Activated CD4-positive, alpha-beta T cell treated with anti-CD3 and anti-CD28 coated beads, Interleukin-2, amount 50 U/mL, for 24 hours (primary cell): ENCODE measurements around the gene GARNL3.

Experiments
- DNase-seq, 2 donors: peaks; one replicate each; pipeline ENCODE4 v3.0.0-alpha.2; 2020; ENCODE audit warnings: low read depth in 1 of 2, low spot score in 1 of 2

Gene GARNL3

GRCh38 chr9:127269449-127269848 is 4.9 kb downstream of the GARNL3 start:
- DNase-seq = no peak

- DNase-seq = no peak
Observed at GRCh38 chr9:127273326-127273725, 8.8 kb downstream of the GARNL3 start.

- DNase-seq = no peak
Observed at GRCh38 chr9:127277099-127277498, 12.5 kb downstream of the GARNL3 start.

GRCh38 chr9:127277770-127278169 is 13.2 kb downstream of the GARNL3 start:
- DNase-seq = no peak

GRCh38 chr9:127278372-127278771 is 13.8 kb downstream of the GARNL3 start:
- no peak for DNase-seq

- no peak for DNase-seq
Observed at GRCh38 chr9:127279717-127280285, 15.2 kb downstream of the GARNL3 start.

GRCh38 chr9:127280880-127281660 is 16.5 kb downstream of the GARNL3 start:
- DNase-seq = no peak

GRCh38 chr9:127281891-127282290 is 17.3 kb downstream of the GARNL3 start:
- no peak for DNase-seq

- no peak for DNase-seq
Observed at GRCh38 chr9:127282611-127283010, 18.0 kb downstream of the GARNL3 start.

- DNase-seq = no peak
Observed at GRCh38 chr9:127283135-127283534, 18.6 kb downstream of the GARNL3 start.

GRCh38 chr9:127283917-127284497 is 19.4 kb downstream of the GARNL3 start:
- peak in 1 of 2 donors; percentile 4 for DNase-seq

- DNase-seq = no peak
Observed at GRCh38 chr9:127285965-127286364, 21.4 kb downstream of the GARNL3 start.

GRCh38 chr9:127290561-127291065 is 26.0 kb downstream of the GARNL3 start:
- DNase-seq = no peak

- no peak for DNase-seq
Observed at GRCh38 chr9:127291246-127291778, 26.7 kb downstream of the GARNL3 start.

GRCh38 chr9:127292415-127292814 is 27.8 kb downstream of the GARNL3 start:
- no peak for DNase-seq

- DNase-seq = no peak
Observed at GRCh38 chr9:127293328-127293727, 28.8 kb downstream of the GARNL3 start.

GRCh38 chr9:127293767-127294166 is 29.2 kb downstream of the GARNL3 start:
- DNase-seq = no peak

GRCh38 chr9:127295005-127295404 is 30.4 kb downstream of the GARNL3 start:
- DNase-seq = no peak

- DNase-seq = no peak
Observed at GRCh38 chr9:127300886-127301447, 36.4 kb downstream of the GARNL3 start.

- no peak for DNase-seq
Observed at GRCh38 chr9:127303830-127304229, 39.3 kb downstream of the GARNL3 start.

- no peak for DNase-seq
Observed at GRCh38 chr9:127305206-127305837, 40.7 kb downstream of the GARNL3 start.
